SH-SY5Y (cell line): ENCODE results near the gene RAB3GAP2.

Source experiments
- GATA2 ChIP-seq: IDR thresholded peaks from 2 replicates; pipeline ENCODE4 v1.6.1; 2011; ENCODE audit warnings: mild to moderate bottlenecking, low read depth, low read length
- GATA3 ChIP-seq: IDR thresholded peaks from 2 replicates; pipeline ENCODE4 v1.6.1; 2011; ENCODE audit warnings: low read depth, mild to moderate bottlenecking, low read length, moderate library complexity

DNA sequence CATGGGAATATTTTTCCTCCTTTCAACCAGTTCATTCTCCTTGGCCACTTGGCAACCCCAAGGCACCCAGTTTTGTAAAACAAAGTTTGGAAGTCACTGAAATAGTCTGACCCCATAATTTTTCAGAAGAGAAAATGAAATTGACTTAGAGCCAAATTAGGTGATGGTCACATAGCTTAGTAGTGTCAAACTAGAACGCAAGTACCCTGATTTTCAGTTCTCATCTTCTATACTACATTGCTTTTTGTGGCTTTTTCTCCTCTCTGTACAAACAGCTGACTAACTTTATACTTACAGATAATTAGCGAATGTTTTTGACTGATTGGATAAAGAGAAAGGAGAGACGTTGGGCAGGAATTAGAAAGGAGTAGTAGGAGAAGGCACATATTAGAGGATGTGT is 145.2 kb downstream of the RAB3GAP2 start:
- TF ChIP-seq GATA2, result no peak
- TF ChIP-seq GATA3, result no peak
